HG02678 (cell line): ENCODE results near the gene DNASE1L1.

Experiments used
- ATAC-seq: cut with Tn5 transposase; IDR thresholded peaks from one replicate; pipeline ENCODE4 v1.9.1; 2021; ENCODE audit warnings: mild to moderate bottlenecking, moderate library complexity; ENCODE audit not compliant: unreplicated experiment

DNASE1L1 gene

GRCh38 chrX:154384284-154384892 lies 24.7 kb downstream of the DNASE1L1 start:
- no peak for ATAC-seq

GRCh38 chrX:154383359-154384283 lies 25.4 kb downstream of the DNASE1L1 start:
- ATAC-seq: no peak

- ATAC-seq: no peak
Observed at GRCh38 chrX:154382483-154383069, 26.5 kb downstream of the DNASE1L1 start.

DNA sequence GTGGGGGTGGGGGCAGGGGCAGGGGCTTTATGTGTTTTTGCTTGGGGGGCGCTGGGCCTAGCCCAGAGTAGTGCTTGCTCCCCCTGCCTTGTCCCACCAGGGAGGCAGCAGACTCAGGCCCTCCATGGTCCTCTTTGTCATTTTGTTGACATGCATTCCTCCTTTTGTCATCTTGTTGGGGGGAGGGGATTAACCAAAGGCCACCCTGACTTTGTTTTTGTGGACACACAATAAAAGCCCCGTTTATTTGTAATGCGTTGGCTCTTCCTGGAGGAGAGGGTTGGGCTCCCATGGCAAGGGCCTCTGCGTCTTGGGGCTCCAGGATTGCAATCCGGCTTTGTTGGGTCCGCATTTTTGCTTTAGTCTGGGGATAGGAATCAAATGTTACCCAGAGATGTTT lies 27.8 kb downstream of the DNASE1L1 start:
- no peak for ATAC-seq

DNA sequence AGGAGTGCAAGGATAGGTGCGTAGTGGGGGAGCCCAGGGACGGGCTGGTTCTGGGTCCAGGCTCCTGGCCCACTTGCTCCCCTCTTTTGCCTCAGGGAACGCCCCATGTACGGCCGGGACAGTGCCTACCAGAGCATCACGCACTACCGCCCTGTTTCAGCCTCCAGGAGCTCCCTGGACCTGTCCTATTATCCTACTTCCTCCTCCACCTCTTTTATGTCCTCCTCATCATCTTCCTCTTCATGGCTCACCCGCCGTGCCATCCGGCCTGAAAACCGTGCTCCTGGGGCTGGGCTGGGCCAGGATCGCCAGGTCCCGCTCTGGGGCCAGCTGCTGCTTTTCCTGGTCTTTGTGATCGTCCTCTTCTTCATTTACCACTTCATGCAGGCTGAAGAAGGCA lies 28.3 kb downstream of the DNASE1L1 start:
- ATAC-seq: no peak

DNA sequence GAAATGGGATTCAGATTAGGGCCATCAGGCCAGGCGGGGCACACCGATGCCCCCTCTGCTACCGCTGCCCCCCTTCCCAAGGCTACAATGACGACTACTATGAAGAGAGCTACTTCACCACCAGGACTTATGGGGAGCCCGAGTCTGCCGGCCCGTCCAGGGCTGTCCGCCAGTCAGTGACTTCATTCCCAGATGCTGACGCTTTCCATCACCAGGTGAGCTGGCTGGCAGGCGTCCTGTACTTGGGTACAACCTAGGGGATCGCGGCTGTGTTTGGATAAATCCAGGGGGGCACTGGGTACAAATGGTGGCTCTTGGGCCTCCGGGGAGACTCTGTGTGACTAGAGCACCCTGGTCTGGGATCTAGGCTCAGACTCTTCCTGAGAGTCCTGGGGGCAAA lies 28.9 kb downstream of the DNASE1L1 start:
- no peak for ATAC-seq

DNA sequence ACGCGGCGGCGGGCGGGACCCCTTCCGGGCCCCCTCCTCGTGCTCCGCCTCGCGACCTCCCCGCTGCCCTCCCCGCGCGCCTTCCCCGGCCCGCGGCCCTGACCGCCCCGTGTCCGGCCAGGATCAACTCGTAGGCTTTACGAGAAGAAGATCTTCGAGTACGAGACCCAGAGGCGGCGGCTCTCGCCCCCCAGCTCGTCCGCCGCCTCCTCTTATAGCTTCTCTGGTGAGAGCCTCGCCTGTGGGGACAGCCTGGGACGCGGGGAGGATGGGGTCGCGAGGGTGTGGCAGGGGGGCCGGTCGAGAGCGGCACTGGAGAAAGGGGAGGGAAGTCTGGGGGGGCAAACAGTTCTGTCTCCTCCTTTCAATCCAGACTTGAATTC lies 29.5 kb downstream of the DNASE1L1 start:
- no peak for ATAC-seq

- ATAC-seq: peak; percentile 80
Observed at GRCh38 chrX:154378799-154379568, 30.1 kb downstream of the DNASE1L1 start, which contains the start of gene EMD. Gene EMD, plus strand, starts transcription at chrX:154379295. Its CDS starts 190 bp downstream, at chrX:154379485.

DNA sequence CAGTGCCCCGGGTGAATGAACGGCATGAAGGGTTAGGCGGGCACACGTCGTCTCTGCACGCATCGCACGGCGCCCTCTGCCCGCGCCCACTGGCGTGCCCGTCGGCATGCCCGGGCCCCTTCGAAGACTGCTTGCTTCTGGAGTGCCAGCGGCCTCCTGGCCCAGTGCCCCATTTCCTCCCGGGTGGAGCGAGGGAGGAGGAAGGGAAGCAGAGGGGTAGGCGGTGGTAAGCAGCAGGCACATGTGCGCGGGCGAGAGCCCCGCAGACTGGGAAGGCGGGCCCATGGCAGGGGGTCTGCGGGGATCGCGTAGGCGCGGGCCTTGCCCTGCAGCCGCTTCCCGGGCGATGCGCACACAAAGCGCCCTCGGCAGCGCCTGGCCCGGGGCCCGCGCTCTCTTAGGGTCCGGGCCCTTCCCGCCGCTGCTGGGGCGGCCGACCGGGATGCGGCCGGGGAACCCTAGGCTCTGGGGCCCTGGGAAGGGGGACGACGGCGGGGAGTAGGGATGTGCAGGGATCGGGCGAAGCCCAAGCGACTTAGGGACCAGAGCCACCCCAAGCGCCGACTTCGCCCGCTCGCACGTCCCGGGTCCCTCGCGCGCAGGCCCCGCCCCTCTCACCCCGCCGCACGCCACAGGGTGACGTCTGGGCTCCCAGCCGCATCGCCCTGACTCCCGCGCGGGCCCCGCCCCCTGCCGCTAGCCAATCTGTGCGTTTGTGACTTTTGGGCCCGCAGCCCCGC lies 30.8 kb downstream of the DNASE1L1 start:
- ATAC-seq: peak; percentile 1

DNA sequence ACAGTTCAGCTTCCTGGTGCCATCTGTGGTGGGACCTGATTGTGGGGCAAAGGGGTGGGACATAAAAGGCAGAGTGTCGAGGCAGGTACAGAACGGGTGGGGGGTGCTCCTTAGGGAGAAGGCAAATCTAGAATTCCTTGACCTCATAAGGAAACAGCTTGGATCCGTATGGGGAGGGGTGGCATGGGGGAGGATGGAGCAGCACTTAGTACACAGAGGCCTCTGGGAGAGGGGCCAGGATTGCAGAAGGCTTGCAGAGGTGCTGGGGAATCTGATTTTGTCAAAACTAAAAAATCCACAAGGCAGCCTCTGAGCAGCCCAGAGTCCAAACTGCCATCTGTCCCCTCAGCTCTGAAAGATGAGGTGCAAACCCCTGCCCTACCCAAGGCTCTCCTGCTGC lies 32.3 kb downstream of the DNASE1L1 start:
- ATAC-seq: no peak

DNA sequence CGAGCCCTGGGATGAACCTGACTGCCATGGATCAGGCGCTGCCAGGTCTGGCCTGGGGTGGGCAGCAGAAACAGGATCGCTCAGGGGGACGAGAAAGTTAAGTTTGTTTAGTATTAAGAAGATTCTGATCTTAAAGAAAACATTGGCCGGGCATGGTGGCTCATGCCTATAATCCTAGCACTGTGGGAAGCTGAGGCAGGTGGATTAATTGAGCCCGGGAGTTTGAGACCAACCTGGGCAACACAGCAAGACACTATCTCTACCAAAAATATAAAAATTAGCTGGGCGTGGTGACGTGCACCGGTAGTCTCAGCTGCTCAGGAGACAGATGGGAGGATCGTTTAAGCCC lies 33.9 kb downstream of the DNASE1L1 start:
- no peak for ATAC-seq

DNA sequence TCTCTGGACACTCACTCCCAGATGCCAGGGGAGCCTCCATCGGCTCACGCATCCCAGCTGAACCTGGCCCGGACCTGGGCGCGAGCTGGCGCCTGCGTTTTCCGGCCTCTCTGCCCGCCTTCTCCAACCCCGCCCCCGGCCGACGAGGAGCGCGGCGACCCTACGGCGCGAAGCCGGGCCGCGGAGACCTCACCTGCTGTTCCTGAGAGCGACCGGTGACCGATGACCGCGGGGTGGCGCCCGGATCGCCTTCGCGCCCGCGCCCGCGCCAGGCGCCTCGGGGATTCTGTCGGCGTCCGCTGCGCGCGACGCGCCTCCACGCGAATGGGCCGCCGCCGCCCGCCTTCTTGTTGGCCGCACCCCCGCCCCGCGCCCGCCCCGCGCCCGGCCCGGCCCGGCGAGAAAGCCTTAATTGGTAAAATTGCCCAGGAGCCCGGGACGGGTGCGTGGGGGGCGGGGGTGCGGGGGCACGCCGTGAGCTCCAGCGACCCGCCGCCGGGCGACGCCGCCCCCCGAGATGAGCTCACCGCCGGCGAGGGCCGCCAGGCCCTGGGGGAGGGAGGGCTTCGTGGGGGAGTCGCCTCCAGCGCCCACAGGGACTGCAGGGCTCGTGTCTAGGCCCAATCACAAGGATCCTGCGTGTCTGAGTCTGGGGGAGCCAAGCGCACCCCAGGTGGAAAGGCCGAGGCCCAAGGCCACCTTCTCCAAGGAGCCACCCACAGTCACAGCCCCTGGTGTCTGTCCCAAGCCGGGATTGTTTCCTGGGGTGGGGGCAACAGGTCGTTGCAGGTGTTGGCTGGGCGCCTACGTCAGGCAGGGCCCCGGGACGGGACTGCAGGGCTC lies 34.5 kb downstream of the DNASE1L1 start, which contains the start of gene FLNA:
Gene FLNA, minus strand, starts transcription at position 322 of the 843 bp plus-strand sequence. CDS start 3,389 bp downstream, outside the sequence.
- no peak for ATAC-seq

- ATAC-seq: no peak
Observed at GRCh38 chrX:154373340-154374306, 35.4 kb downstream of the DNASE1L1 start.

GRCh38 chrX:154372612-154373022 lies 36.4 kb downstream of the DNASE1L1 start:
- ATAC-seq: no peak

DNA sequence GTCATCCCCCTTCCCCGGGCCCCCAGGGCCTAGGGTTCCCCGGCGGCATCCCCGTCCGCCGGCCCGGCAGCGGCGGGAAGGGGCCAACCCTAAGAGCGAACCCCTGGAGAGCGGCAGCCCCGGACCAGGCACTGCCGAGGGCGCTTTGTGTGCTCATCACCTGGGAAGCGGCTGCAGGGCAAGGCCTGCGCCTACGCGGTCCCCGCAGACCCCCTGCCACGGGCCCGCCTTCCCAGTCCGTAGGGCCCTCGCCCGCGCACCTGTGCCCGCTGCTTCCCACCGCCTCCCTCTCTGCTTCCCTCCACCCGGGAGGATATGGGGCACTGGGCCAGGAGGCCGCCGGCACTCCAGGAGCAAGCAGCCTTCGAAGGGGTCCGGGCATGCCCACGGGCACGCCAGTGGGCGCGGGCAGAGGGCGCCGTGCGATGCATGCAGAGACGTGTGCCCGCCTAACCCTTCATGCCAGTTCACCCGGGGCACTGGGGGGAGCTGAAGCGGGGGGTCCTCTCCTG lies 37.2 kb downstream of the DNASE1L1 start:
- ATAC-seq: peak; percentile 12

GRCh38 chrX:154371017-154371788 lies 37.9 kb downstream of the DNASE1L1 start:
- ATAC-seq: peak; percentile 64

DNA sequence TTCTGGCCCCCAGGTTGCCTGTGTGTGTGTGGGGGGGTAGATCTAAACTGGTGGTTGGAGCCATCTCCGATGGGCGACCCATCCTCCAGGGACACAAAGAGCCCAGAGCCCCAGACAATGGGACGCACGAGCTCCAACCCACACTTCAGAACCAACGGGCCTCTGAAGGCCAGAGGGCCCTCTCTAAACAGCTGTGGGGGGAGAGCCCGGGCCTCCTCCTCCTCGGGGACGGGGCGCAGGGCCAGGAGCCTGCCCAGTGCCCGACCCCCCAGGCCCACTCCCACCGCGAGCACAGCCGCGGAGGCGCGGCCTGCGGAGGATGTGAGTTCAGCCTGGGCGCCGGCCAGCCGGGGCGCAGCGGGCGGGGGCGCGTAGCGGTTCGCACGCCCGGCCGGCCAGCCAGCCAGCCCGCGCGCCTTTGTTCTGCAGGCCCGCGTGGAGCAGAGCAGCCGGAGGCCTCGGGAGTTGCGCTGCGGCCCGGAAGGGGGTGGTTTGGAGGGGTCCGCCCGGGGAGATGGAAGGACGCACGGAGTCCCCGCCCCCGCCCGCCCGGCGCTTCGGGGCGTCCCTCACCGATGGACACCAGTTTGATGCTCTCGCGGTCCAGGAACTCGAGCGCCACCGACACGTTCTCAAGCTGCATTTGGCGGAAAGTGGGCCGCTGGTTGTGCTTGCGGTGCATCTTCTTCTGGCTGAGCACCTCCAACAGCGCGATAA lies 38.6 kb downstream of the DNASE1L1 start:
- no peak for ATAC-seq
